Esophagus (tissue), 2 donors: ENCODE results near the gene TARS3. TPM values are rescaled to one million over a fixed set of nuclear protein-coding genes. Genes with fewer than 3 reads are reported as not detected.

Source experiments
- H3K27ac ChIP-seq, 2 donors: one replicate each; pipeline ENCODE4 v1.5.1; 2013; ENCODE audit warnings: low read depth in 2 of 2, mild to moderate bottlenecking in 2 of 2, inconsistent platforms in 1 of 2, low read length in 1 of 2, moderate library complexity in 1 of 2
- H3K27me3 ChIP-seq, 2 donors: one replicate each; pipeline ENCODE4 v1.6.1; 2013; ENCODE audit warnings: low read length in 2 of 2, control low read depth in 1 of 2, mild to moderate bottlenecking in 1 of 2; ENCODE audit not compliant: insufficient read depth in 2 of 2, control insufficient read depth in 1 of 2
- H3K36me3 ChIP-seq, 2 donors: one replicate each; pipeline ENCODE4 v1.6.1; 2013; ENCODE audit warnings: low read length in 1 of 2; ENCODE audit not compliant: control insufficient read depth in 2 of 2, insufficient read depth in 2 of 2
- H3K4me1 ChIP-seq, 2 donors: one replicate each; pipeline ENCODE4 v1.6.1; 2013; ENCODE audit warnings: low read length in 1 of 2; ENCODE audit not compliant: control insufficient read depth in 2 of 2, insufficient read depth in 2 of 2
- H3K4me3 ChIP-seq, 2 donors: one replicate each; pipeline ENCODE4 v1.5.1; 2013; ENCODE audit warnings: low read length in 2 of 2, mild to moderate bottlenecking in 2 of 2, low read depth in 1 of 2, moderate library complexity in 1 of 2
- H3K9me3 ChIP-seq, 2 donors: one replicate each; pipeline ENCODE4 v1.6.1; 2013; ENCODE audit warnings: mild to moderate bottlenecking in 2 of 2, low read depth in 1 of 2, low read length in 1 of 2, moderate library complexity in 1 of 2; ENCODE audit not compliant: control insufficient read depth in 2 of 2, insufficient read depth in 1 of 2
- WGBS, 2 donors: extraction: QIAGEN DNeasy Blood & Tissue Kit; methylation state at CpG; one replicate each; pipeline ENCODE4 v1.1.7; 2013; 5-methylcytosine and 5-hydroxymethylcytosine counted together
- polyA plus RNA-seq, 2 donors: library from polyadenylated mRNA; stranded (reverse); fragments of 200-250 nt; gene quantifications; one replicate each; pipeline ENCODE4 v1.2.3, GENCODE V29; 2013
- donor health status: healthy with polysubstance abuse.
- donor health status: Bipolar disorder and iron deficiency.

TARS3 gene
- polyA plus RNA-seq, 2 donors = 3.2 to 4.2 TPM

- H3K4me1 ChIP-seq = peaks cover 6% of the 10 kb centered on the region in 2 donors
- H3K27ac ChIP-seq = no peak overlapping the region
- H3K9me3 ChIP-seq = no peaks in the 10 kb centered on the region
- H3K4me3 ChIP-seq = no peak overlapping the region
- no peaks in the 10 kb centered on the region for H3K27me3 ChIP-seq
- 34 to 46% methylated on average over 20 of the region's 20 CpGs for WGBS, 2 donors
- H3K36me3 ChIP-seq = no peaks in the 10 kb centered on the region
Observed at GRCh38 chr15:101613130-101614000, 110.9 kb downstream of the TARS3 start.

- H3K4me1 ChIP-seq = peaks cover 6% of the 10 kb centered on the region in 2 donors
- H3K36me3 ChIP-seq = no peaks in the 10 kb centered on the region
- no peak overlapping the region for H3K4me3 ChIP-seq
- no peak overlapping the region for H3K27ac ChIP-seq
- no peaks in the 10 kb centered on the region for H3K9me3 ChIP-seq
- H3K27me3 ChIP-seq = no peaks in the 10 kb centered on the region
- 89% methylated on average over 11 of the region's 11 CpGs for WGBS, 2 donors
Observed at GRCh38 chr15:101612676-101613075, 111.6 kb downstream of the TARS3 start.

GRCh38 chr15:101611580-101612299, 112.5 kb downstream of the TARS3 start:
- 78 to 87% methylated on average over 10 of the region's 10 CpGs for WGBS, 2 donors
- H3K27ac ChIP-seq = no peak overlapping the region
- no peaks in the 10 kb centered on the region for H3K9me3 ChIP-seq
- H3K36me3 ChIP-seq = no peaks in the 10 kb centered on the region
- peaks cover 6% of the 10 kb centered on the region in 2 donors for H3K4me1 ChIP-seq
- H3K4me3 ChIP-seq = no peak overlapping the region
- H3K27me3 ChIP-seq = no peaks in the 10 kb centered on the region

- H3K4me1 ChIP-seq = peaks cover 6% of the 10 kb centered on the region in 2 donors
- H3K27ac ChIP-seq = no peak overlapping the region
- no peak overlapping the region for H3K4me3 ChIP-seq
- no peaks in the 10 kb centered on the region for H3K36me3 ChIP-seq
- H3K27me3 ChIP-seq = no peaks in the 10 kb centered on the region
- no peaks in the 10 kb centered on the region for H3K9me3 ChIP-seq
- WGBS, 2 donors = 81 to 84% methylated on average over 15 of the region's 15 CpGs
Observed at GRCh38 chr15:101611007-101611406, 113.3 kb downstream of the TARS3 start.

- 91 to 92% methylated on average over 4 to 8 of the region's 8 CpGs for WGBS, 2 donors
- Histone ChIP-seq H3K4me1 (peaks cover 2 to 4% of the 10 kb centered on the region in 2 donors), H3K4me3 (no peak overlapping the region), H3K36me3 (no peaks in the 10 kb centered on the region), H3K9me3 (no peaks in the 10 kb centered on the region), H3K27ac (no peak overlapping the region), H3K27me3 (no peaks in the 10 kb centered on the region)
Observed at GRCh38 chr15:101610611-101611000, 113.7 kb downstream of the TARS3 start.

- 85 to 86% methylated on average over 23 of the region's 23 CpGs for WGBS, 2 donors
- H3K9me3 ChIP-seq = no peaks in the 10 kb centered on the region
- H3K27ac ChIP-seq = no peak overlapping the region
- H3K36me3 ChIP-seq = no peaks in the 10 kb centered on the region
- peaks cover 0 to 2% of the 10 kb centered on the region in 2 donors for H3K4me1 ChIP-seq
- H3K4me3 ChIP-seq = no peak overlapping the region
- no peaks in the 10 kb centered on the region for H3K27me3 ChIP-seq
Observed at GRCh38 chr15:101609742-101610610, 114.3 kb downstream of the TARS3 start.

GRCh38 chr15:101608201-101608600, 116.1 kb downstream of the TARS3 start:
- 80 to 86% methylated on average over 9 of the region's 9 CpGs for WGBS, 2 donors
- Histone ChIP-seq H3K9me3 (peaks cover 0 to 5% of the 10 kb centered on the region in 2 donors), H3K27ac (no peak overlapping the region)

GRCh38 chr15:101607108-101607507, 117.2 kb downstream of the TARS3 start:
- Histone ChIP-seq H3K9me3 (peaks cover 0 to 5% of the 10 kb centered on the region in 2 donors), H3K27me3 (no peaks in the 10 kb centered on the region), H3K4me3 (no peak overlapping the region), H3K36me3 (no peaks in the 10 kb centered on the region), H3K4me1 (no peaks in the 10 kb centered on the region), H3K27ac (no peak overlapping the region)
- 69 to 79% methylated on average over 2 of the region's 2 CpGs for WGBS, 2 donors

More at GRCh38 chr15:101608201-101608600, 116.1 kb downstream of the TARS3 start:
- H3K4me1 ChIP-seq = no peaks in the 10 kb centered on the region
- no peaks in the 10 kb centered on the region for H3K36me3 ChIP-seq
- H3K4me3 ChIP-seq = no peak overlapping the region
- H3K27me3 ChIP-seq = no peaks in the 10 kb centered on the region
